GM18520 (cell line): Measurements from ENCODE around the gene FNDC4.

Experiments used
- ATAC-seq: cut with Tn5 transposase; IDR thresholded peaks from one replicate; pipeline ENCODE4 v1.9.1; 2021; ENCODE audit not compliant: unreplicated experiment

The FNDC4 gene

DNA sequence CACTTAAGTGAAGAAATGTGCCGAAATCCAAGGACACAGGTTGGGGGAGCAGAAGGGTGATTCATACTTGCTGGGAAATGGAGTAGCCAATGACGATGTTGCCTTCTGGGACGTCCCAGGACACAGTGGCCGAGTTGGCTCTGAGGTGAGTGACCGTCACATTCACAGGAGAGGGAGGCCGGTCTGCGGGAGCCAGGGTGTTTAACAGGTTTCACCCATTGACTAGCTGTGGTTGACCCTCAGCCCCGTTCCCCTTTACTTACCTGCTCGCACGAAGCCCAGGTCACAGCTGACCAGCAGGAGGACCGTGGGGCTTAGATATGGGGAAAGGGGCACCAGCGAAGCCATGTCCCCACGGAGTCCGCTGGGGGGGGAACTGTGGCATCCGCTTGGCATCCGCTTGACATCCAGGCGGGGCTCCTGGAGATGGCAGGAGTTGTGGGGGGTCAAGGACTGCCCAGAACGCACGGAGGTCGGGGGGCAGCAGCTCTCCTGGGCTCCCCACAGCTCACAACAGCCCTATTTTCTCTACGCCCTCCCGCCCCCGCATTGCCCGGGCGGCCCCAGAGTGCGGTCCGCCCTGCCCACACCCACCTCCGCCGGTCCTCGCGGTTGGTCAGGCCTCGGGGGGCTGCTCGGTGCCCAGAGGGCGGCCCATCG lies 586 bp downstream of the FNDC4 start:
- ATAC-seq, result no peak

DNA sequence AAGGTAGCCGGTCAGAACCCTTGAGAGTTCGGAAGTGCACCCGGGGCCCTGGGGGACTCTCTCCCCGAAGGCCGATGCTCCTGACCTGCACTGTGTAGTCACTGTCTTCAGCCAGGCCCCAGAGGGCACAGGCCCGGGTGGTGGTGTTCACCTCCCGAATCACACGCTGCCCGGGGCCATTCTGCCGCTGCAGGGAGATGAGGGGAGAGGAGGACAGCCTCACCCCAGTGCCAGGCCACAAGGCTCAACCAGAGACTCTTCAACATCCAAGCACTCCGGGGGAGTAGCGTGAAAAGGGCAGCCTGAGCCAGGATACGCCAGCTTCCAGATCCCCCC lies 1.1 kb downstream of the FNDC4 start:
- no peak for ATAC-seq

DNA sequence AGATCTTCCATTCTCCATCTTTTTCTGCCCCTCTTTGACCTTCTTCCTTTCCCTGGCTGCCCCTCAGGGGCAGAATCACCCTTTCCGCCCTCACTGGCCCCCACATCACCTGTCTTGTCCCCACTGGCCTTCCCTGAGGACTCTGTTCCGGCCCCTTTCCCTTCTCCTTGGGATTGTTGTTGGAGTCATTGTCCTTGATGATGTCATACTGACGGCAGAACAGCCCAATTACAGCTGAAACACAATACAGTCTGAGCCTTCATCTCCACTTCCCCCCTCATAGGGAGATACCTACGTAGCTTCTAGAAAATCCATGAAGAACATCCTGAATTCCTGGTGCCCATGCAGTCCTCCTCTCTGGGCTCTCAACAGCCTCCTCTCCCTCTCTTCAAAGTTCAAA lies 2.4 kb downstream of the FNDC4 start:
- no peak for ATAC-seq

DNA sequence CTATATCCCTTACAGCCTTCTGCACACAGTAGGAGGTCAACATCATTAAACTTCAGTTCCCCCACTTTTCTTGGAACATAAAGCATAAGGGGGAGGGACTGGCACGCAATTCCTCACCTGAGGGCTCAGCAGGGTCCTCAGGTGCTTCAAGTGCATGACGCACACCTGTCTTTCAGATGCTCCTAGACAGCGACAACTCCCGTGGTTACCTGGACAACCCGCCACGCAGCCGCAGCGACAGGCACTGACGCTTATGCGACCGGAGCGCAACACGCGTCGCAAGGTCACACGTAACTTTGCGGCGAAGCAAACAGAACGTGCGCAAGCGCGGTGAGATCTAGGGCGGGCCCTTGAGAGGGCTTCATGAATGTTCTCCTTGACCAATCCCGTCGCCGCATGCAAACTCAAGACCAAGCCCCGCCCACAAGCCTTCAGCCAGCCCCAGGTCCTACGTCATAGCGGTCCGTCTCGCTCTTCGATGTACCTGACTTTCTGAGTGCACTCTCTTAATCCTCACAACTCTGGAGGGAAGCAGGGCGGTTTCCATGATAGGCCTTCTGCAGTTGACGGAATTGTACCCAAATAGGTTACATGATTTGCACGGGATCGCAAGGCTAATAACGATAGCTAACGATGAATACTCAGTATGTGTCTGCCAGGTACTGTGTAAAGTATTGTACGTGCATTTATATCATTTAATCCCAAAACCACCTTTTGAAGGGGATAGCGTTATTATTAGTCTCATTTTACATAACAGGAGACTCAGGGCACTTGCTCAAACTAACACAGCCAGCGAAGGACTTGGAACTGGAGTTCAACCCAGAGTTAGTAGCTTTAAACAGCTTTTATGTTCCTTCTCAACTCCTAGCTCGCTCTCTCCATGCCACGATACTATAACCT lies 5.3 kb downstream of the FNDC4 start, which contains the start of gene IFT172:
Gene IFT172, minus strand, starts transcription at position 246 of the 900 bp plus-strand sequence. Its CDS starts 90 bp downstream, at position 156.
- ATAC-seq, result peak; percentile 94

DNA sequence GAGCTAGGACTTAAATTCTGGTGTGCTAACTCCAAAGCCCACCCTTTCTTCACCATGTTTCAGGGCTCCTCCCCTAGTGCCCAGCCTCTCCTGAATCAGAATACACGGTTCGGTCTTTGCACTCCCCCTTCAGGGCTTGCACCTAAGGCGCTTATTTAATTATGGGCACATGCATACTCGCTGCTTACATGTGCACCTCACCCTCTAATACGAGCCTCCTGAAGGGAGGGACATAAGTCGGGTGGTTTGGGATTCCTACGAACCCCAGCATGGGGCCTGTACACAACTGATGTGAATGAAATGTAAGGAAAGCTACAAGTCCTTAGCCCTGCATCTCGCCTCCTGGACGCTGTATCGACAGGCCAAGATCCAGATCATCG lies 5.9 kb downstream of the FNDC4 start:
- no peak for ATAC-seq

DNA sequence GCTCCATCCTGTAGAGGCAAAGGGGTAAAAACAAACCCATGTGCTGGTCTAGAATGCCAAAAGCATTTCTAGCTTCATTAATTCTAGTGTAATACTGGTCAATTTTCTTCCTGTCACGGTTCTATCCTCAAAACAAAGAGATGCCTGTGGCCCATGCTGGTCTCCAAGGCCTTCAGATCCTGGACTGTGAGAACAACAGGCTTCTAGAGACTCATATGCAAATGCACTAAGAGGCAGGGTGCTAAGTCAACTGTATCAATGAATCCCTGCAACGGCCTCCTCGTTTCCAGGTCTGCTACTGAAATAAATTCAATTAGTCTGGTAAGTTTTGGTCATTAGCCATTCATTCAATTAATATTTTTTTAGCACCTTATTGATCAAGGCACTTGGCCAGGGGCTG lies 9.5 kb downstream of the FNDC4 start:
- ATAC-seq, result no peak

DNA sequence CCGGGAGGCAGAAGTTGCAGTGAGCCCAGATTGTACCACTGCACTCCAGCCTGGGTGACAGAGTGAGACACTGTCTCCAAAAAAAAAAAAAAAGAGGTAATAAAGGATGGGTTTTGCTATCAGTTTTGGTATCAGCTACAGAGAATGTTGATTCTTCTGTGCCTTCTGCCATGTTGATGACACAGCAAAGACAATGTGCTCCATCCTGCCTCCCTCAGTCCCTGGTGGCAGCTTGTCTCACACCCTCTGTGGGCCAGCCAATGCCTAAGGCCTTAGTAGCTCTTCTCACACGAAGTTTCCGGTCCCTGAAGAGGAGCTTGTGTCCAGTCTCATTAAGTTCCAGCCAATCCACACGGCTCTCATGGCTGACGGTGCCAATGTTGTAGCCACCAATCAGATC lies 23.0 kb downstream of the FNDC4 start:
- no peak for ATAC-seq

DNA sequence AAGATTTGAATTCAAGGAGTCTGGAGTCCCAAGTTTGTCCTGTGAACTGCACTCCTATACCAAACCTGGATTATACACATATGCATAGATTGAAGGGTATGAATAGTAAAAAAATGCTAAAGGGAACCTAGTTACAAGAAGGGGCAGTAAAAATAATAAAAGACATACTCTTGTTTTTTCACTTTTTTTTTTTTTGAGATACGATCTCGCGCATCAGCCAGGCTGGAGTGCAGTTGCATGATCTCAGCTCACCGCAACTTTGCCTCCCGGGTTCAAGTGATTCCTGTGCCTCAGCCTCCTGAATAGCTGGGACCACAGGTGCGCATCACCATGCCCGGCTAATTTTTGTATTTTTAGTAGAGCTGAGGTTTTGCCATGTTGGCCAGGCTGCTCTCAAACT lies 30.6 kb downstream of the FNDC4 start:
- ATAC-seq, result no peak

DNA sequence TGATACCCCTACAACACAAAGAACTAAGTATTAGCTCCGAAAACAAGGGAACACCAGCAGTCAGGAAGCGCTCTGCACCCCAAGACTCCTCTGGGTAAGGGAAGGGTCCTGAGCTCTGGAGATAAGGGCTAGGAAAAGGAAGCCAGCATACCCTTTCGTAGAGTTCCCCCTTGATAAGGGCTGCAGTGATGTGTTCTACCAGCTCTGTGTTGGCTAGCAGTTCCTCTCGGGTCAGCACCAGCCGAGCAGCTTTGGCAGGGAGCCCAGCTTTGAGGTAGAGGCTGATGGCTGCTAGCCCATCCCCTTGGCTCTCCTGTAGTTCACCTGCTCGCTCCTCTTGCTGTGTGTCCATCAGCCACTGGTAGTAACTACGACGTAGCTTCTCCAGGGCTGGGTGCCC lies 33.9 kb downstream of the FNDC4 start:
- no peak for ATAC-seq

DNA sequence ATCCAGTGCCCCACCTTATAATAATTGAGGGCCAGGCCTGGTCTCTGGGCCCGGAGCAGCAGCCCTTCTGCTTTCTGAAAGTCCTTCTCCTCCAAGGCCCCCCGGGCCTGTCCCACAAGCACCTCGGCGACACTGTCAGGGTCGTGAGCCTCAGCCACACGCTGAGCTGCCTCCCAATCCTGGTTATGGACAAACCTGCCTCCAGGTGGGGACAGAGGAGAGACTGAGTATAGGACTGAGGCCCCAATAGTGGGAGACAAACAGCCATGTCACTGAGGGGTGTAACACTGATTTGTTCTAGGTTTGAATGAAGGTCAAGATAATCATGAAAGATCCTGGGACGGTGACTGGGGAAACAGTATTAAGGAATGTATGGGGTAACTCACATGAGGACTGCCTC lies 41.0 kb downstream of the FNDC4 start:
- ATAC-seq, result no peak

DNA sequence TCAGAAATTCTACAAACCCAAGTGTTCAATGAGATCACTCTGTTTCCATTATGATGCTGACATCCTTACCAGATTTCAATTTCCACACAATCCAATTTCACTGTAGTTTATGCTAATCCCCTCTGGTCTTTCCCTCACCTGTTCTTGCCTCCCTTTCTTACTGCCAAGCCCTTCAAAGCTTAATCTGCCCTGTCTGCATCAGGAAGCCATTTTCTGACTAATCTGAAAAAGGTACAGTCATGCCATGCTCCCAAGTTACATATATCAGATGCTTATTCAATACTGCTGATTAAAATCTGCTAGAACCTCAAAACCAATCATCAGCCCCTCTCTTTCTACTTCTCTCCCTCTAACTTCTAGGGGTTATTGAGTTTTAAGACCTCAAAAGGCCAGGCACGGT lies 43.9 kb downstream of the FNDC4 start:
- no peak for ATAC-seq

DNA sequence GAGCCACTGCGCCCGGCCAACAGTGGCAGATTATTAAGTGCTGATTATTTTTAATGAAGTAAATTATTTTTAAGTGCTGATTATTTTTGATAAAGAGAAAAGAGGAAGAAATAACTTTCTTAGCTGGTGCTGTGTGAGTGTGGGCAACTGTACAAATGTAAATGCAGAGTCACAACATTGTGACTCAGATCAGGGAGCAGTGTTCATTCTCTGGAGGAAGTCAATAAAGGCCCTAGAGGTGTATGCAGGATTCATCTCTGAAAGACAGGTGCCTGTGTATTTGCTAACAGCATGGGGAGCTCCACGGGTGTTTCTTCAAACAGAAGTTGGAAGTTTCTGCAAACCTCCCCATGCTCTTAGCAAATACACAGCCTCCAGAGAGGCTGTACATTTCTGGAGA lies 46.6 kb downstream of the FNDC4 start:
- no peak for ATAC-seq

DNA sequence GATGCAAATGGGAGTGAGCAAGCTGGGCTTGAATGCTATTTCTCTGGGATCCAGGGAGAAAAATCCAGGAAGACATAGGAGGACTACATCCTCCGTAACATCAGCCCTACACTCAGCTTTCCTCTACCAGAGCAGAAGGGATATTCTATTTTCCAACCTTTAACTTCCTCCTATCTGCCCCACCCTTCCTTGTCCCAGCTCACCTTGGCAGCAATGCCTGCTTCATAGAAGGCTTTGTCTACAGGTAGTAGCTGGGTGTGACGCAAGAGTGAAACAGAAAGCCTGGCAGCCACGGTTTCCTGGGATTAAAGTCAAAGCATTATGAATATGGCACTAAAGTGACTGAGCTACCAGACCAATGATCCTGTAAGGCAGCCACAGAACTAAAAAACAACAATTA lies 48.9 kb downstream of the FNDC4 start:
- no peak for ATAC-seq

DNA sequence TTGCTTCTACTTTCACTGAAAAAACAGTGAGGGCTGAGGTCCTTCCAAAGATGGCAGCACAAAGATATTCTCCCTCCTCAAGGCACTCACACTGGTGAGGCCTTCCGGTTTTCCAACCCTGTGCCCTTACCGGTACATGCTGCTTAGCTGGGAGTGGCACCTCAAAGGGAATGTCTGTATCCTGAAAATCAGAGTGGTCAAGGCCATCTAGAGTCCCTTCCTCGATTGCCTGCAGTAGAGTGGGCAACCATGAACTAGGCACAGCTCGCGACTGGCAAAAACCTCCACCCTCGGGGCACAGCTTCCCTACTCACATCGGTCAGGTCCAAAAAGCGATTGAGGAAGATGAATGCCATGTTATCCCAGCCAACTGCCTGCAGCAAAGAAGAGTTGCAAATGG lies 49.4 kb downstream of the FNDC4 start:
- no peak for ATAC-seq

DNA sequence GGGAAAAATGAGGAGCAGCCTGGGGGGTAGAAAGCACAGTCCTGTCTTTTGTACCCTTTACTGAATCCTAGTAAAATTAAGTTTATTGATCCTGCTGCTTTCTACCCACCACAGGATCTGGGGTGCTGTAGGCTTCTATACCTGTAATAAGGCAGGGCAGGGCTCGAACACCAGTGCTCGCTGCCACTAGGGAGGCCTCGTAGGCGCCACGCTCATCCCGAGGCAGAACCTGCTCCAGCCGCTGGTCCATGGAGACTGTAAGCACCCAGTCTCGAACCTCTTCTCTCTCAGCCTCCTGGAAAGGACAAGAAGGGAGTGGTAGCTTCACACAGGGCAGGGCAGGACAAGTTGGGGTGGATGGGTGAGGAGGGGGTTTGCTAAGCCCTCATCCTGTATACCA lies 49.8 kb downstream of the FNDC4 start:
- ATAC-seq, result no peak

DNA sequence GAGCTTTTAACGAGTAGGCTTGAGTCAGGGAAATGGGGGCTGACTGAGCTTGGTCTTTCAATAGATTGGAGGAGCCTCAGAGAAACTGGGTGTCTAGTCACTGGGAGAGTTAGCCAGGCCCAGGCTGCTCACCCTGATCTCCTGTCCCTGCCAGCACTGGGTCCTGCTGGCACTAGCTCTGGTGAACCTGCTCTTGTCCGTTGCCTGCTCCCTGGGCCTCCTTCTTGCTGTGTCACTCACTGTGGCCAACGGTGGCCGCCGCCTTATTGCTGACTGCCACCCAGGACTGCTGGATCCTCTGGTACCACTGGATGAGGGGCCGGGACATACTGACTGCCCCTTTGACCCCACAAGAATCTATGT lies 52.1 kb downstream of the FNDC4 start:
- ATAC-seq, result no peak

DNA sequence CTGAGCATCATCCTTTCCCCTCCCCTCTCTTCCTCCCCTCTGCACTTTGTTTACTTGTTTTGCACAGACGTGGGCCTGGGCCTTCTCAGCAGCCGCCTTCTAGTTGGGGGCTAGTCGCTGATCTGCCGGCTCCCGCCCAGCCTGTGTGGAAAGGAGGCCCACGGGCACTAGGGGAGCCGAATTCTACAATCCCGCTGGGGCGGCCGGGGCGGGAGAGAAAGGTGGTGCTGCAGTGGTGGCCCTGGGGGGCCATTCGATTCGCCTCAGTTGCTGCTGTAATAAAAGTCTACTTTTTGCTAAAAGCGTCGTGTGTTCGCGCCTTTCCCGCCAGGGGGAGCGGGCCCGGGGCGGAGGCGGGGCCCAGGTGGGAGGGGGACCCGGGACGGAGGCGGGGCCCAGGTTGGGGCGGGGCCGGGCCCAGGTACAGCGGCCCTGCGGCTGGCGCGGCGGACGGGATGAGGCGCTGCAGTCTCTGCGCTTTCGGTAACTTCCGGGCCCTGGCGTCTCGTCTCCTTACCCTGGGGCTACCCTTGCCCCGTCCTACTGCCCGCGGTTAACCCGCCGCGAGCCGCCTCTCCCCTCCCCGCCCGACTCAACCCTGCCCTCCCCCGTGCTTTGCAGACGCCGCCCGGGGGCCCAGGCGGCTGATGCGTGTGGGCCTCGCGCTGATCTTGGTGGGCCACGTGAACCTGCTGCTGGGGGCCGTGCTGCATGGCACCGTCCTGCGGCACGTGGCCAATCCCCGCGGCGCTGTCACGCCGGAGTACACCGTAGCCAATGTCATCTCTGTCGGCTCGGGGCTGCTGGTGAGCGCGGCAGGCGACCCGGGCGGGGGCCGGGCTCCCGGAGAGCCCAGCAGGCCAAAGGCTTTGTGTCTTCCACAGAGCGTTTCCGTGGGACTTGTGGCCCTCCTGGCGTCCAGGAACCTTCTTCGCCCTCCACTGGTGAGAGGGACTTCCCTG lies 52.8 kb downstream of the FNDC4 start, which contains the start of gene KRTCAP3:
Gene KRTCAP3, plus strand, starts transcription at position 424 of the 962 bp plus-strand sequence. Its CDS starts 32 bp downstream, at position 456.
- ATAC-seq, result no peak
